HCT116 (cell line): ENCODE measurements around the gene SEL1L3. TPM values are rescaled to one million over a fixed set of nuclear protein-coding genes. Genes with fewer than 3 reads are reported as not detected.

ENCODE experiments used
- ATAC-seq: fragments of 200-7000 bp; cut with Tn5 transposase; 2 replicates; pipeline ENCODE4 v1.9.1; 2020; ENCODE audit warnings: mild to moderate bottlenecking, moderate library complexity
- BruUV-seq: library from RNA; stranded (reverse); fragments of 400-500 nt; replicated peaks from 2 replicates; lab custom pipeline; 2021; lab: Mats Ljungman, UMichigan
- CTCF ChIA-PET: fragments of 300-600 bp; sonication (Branson Sonifier 250); formaldehyde crosslinking; loops from one replicate; lab custom pipeline; 2021; ENCODE audit warnings: antibody characterized with exemption; lab: Charles Lee
- POLR2A ChIA-PET: fragments of 300-600, 350-600 bp; sonication (Branson Sonifier 250); formaldehyde crosslinking; loops from one replicate; lab custom pipeline; 2021; ENCODE audit warnings: antibody characterized with exemption; lab: Charles Lee
- RAD21 ChIA-PET, 2 experiments: fragments of 300-600 bp; sonication (Branson Sonifier 250); formaldehyde crosslinking; loops; one replicate each; lab custom pipeline; 2023; ENCODE audit warnings: low total read pairs in 2 of 2; ENCODE audit not compliant: uncharacterized antibody in 2 of 2, unreplicated experiment in 2 of 2, low non-redundant PET in 1 of 2; lab: Charles Lee
- DNase-seq: peaks from one replicate; pipeline ENCODE4 v3.0.0-alpha.2; 2010; ENCODE audit warnings: low read depth, low spot score
- H2AFZ ChIP-seq: fragments of 200-600 bp; shearing (Covaris generic), sonication (generic); 2 replicates; pipeline ENCODE4 v1.6.1; 2017; ENCODE audit warnings: low read depth, mixed run types, mixed read lengths, antibody characterized with exemption, low read length; ENCODE audit not compliant: poor library complexity, severe bottlenecking
- H3K27ac ChIP-seq: 2 replicates; pipeline ENCODE4 v1.5.1; 2012; ENCODE audit warnings: low read depth, low read length
- H3K27me3 ChIP-seq: fragments of 200-600 bp; sonication (generic); 2 replicates; pipeline ENCODE4 v1.6.1; 2016; ENCODE audit warnings: mixed run types, low read length, mixed read lengths; ENCODE audit not compliant: insufficient read depth
- H3K36me3 ChIP-seq, 2 experiments: fragments of 200-500 bp in 1 of 2; fragments of 200-600 bp in 1 of 2; sonication (Bioruptor generic) in 1 of 2; sonication (generic) in 1 of 2; 2 replicates each; pipeline versions ENCODE4 v1.5.1 to v1.6.1; 2014 to 2016; ENCODE audit warnings: low read length in 2 of 2, inconsistent platforms in 1 of 2, mixed read lengths in 1 of 2, mixed run types in 1 of 2; ENCODE audit not compliant: insufficient read depth in 2 of 2, control insufficient read depth in 1 of 2
- H3K4me1 ChIP-seq, 2 experiments: fragments of 200-600 bp in 1 of 2; sonication (generic) in 1 of 2; 2 replicates each; pipeline versions ENCODE4 v1.5.1 to v1.6.1; 2012 to 2017; ENCODE audit warnings: low read length in 2 of 2, inconsistent platforms in 1 of 2, mild to moderate bottlenecking in 1 of 2, mixed read lengths in 1 of 2, mixed run types in 1 of 2, moderate library complexity in 1 of 2; ENCODE audit not compliant: insufficient read depth in 2 of 2, control insufficient read depth in 1 of 2
- H3K4me2 ChIP-seq: fragments of 200-600 bp; sonication (generic); 2 replicates; pipeline ENCODE4 v1.6.1; 2017; ENCODE audit warnings: mixed run types, low read length, mixed read lengths
- H3K4me3 ChIP-seq, 2 experiments: fragments of 200-600 bp in 1 of 2; sonication (generic) in 1 of 2; replicated peaks in 1 of 2; 2 replicates each; pipeline ENCODE4 v1.5.1; 2011 to 2016; ENCODE audit warnings: low read length in 2 of 2, control low read depth in 1 of 2, low read depth in 1 of 2, mild to moderate bottlenecking in 1 of 2, mixed read lengths in 1 of 2, mixed run types in 1 of 2
- H3K79me2 ChIP-seq: fragments of 200-600 bp; sonication (generic); 2 replicates; pipeline ENCODE4 v1.6.1; 2017; ENCODE audit warnings: mild to moderate bottlenecking, mixed run types, low read length, moderate library complexity, mixed read lengths; ENCODE audit not compliant: insufficient read depth
- H3K9ac ChIP-seq: fragments of 200-600 bp; sonication (generic); 2 replicates; pipeline ENCODE4 v1.6.1; 2016; ENCODE audit warnings: low read length, mixed read lengths
- H3K9me2 ChIP-seq: fragments of 200-600 bp; sonication (generic), shearing (Covaris generic); 2 replicates; pipeline ENCODE4 v1.6.1; 2017; ENCODE audit warnings: mixed run types, mild to moderate bottlenecking, moderate library complexity; ENCODE audit not compliant: insufficient read depth
- H3K9me3 ChIP-seq, 2 experiments: fragments of 200-500 bp in 1 of 2; fragments of 200-600 bp in 1 of 2; sonication (Bioruptor generic) in 1 of 2; sonication (generic) in 1 of 2; 2 replicates each; pipeline ENCODE4 v1.6.1; 2014 to 2017; ENCODE audit warnings: low read length in 2 of 2, mixed read lengths in 2 of 2, inconsistent platforms in 1 of 2, low read depth in 1 of 2, mild to moderate bottlenecking in 1 of 2, mixed run types in 1 of 2, moderate library complexity in 1 of 2; ENCODE audit not compliant: control insufficient read depth in 1 of 2, insufficient read depth in 1 of 2
- H4K20me1 ChIP-seq: fragments of 200-600 bp; sonication (generic), shearing (Covaris generic); 2 replicates; pipeline ENCODE4 v1.6.1; 2017; ENCODE audit warnings: mixed run types, mild to moderate bottlenecking, moderate library complexity; ENCODE audit not compliant: insufficient read depth
- ATF3 ChIP-seq: IDR thresholded peaks from 2 replicates; pipeline ENCODE4 v1.6.1; 2012
- CBX3 ChIP-seq: IDR thresholded peaks from 2 replicates; pipeline ENCODE4 v1.6.1; 2012; ENCODE audit warnings: low read depth
- EGR1 ChIP-seq: IDR thresholded peaks from 2 replicates; pipeline ENCODE4 v1.6.1; 2012; ENCODE audit warnings: low read depth
- EZH2 ChIP-seq: fragments of 200-600 bp; sonication (generic); IDR thresholded peaks from 2 replicates; pipeline ENCODE4 v1.6.1; 2017; ENCODE audit warnings: antibody characterized with exemption, mixed run types
- EZH2phosphoT487 ChIP-seq: fragments of 200-600 bp; IDR thresholded peaks from 2 replicates; pipeline ENCODE4 v1.6.1; 2018; ENCODE audit warnings: antibody characterized with exemption, borderline replicate concordance
- POLR2A ChIP-seq: IDR thresholded peaks from 2 replicates; pipeline ENCODE4 v1.7.0; 2011; ENCODE audit warnings: borderline replicate concordance; ENCODE audit not compliant: insufficient read depth, insufficient read length; ENCODE audit errors: extremely low read depth
- POLR2AphosphoS5 ChIP-seq: IDR thresholded peaks from 2 replicates; pipeline ENCODE4 v1.6.1; 2011; ENCODE audit warnings: mild to moderate bottlenecking, low read depth, low read length, moderate library complexity
- SIN3A ChIP-seq: IDR thresholded peaks from 2 replicates; pipeline ENCODE4 v1.6.1; 2012; ENCODE audit warnings: low read depth
- SP1 ChIP-seq: IDR thresholded peaks from 2 replicates; pipeline ENCODE4 v1.6.1; 2012; ENCODE audit warnings: low read depth
- ZBTB33 ChIP-seq: IDR thresholded peaks from 2 replicates; pipeline ENCODE4 v1.6.1; 2011; ENCODE audit warnings: mild to moderate bottlenecking, low read length, moderate library complexity; ENCODE audit not compliant: insufficient replicate concordance; ENCODE audit errors: extremely low read depth
- ZFX ChIP-seq: fragments of 450-650 bp; IDR thresholded peaks from 2 replicates; pipeline ENCODE4 v1.6.1; 2017
- intact Hi-C: fragments of 100-400 bp; cut with micrococcal nuclease; formaldehyde crosslinking; loops from 2 replicates; pipeline ENCODE4 v1.10.0; 2022
- total RNA-seq: library from RNA; stranded (reverse); gene quantifications from one replicate; pipeline ENCODE4 v1.2.1, GENCODE V29; 2021; ENCODE audit not compliant: unreplicated experiment

SEL1L3 gene
- total RNA-seq, 1 experiment from 2014 or later, result 45.0 TPM

GRCh38 chr4:25773358-25773757, 89.4 kb downstream of the SEL1L3 start (continued):
- TF ChIP-seq ATF3, result no peak
- TF ChIP-seq, all 23 proteins: peak for 0

GRCh38 chr4:25771672-25772071, 91.1 kb downstream of the SEL1L3 start:
- TF ChIP-seq SP1 (no peak), POLR2AphosphoS5 (no peak), ATF3 (no peak), EGR1 (no peak), ZFX (no peak), ZBTB33 (no peak), SIN3A (no peak), EZH2 (no peak), CBX3 (no peak), POLR2A (no peak), EZH2phosphoT487 (no peak)
- Histone ChIP-seq H4K20me1 (no peaks in the 10 kb centered on the region), H3K4me1 (peaks cover 0 to 13% of the 10 kb centered on the region in 2 experiments; a peak in 2 of 4 replicates), H3K4me3 (no peak overlapping the region), H3K79me2 (no peaks in the 10 kb centered on the region), H3K4me2 (no peak overlapping the region), H3K36me3 (0 out of 4 replicates have a peak, but pooled peaks cover 0 to 6% of the 10 kb centered on the region in 2 experiments), H3K27ac (no peak overlapping the region), H3K9me2 (no peaks in the 10 kb centered on the region), H2AFZ (no peak overlapping the region), H3K9me3 (no peaks in the 10 kb centered on the region), H3K9ac (no peak overlapping the region), H3K27me3 (no peaks in the 10 kb centered on the region)
- intact Hi-C loops, result no loop called here
- DNase-seq, result no peak
- ChIA-PET POLR2A (no interaction called here), CTCF (interaction anchor here (1.3 to 1.7 kb wide), 3 partner anchors 20 to 332 kb away, joined by 3 to 7 read pairs (median 5); no protein-coding TSS in a partner anchor), RAD21 (no interaction called here)
- no TSS peak for BruUV-seq
- ATAC-seq, result no peak
